NCI-H526 treated with DMSO at 0.1 percent for 48 hours (cell line): ENCODE measurements around the gene NUP188.
"Not testable (repeated sequence)": the region's sequence is repeated elsewhere in the genome, so short reads cannot be mapped to it uniquely, and the experiment has no call there.

Source experiments
- DNase-seq: peaks from one replicate; lab custom pipeline; 2025; lab: John Stamatoyannopoulos, UW

The NUP188 gene

GRCh38 chr9:128943832-128944620 is 3.5 kb upstream of the NUP188 start:
- no peak for DNase-seq

DNA sequence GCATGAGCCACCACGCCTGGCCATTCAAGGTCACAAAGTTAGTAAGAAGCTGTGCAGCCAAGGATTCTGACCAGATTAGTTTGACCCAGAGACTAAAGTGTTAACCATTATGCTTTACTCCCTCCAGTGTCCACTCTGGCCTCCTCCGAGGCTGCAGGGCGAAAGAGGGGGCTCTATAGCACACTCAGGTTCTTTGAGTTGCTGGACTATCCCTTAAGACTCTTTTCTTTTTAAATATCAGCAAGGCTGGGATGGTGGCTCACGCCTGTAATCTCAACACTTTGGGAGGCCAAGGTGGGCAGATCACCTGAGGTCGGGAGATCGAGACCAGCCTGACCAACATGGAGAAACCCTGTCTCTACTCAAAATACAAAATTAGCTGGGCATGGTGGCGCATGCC is 2.5 kb upstream of the NUP188 start:
- not testable (repeated sequence) for DNase-seq

GRCh38 chr9:128945798-128946501 is 1.5 kb upstream of the NUP188 start:
- no peak for DNase-seq

DNA sequence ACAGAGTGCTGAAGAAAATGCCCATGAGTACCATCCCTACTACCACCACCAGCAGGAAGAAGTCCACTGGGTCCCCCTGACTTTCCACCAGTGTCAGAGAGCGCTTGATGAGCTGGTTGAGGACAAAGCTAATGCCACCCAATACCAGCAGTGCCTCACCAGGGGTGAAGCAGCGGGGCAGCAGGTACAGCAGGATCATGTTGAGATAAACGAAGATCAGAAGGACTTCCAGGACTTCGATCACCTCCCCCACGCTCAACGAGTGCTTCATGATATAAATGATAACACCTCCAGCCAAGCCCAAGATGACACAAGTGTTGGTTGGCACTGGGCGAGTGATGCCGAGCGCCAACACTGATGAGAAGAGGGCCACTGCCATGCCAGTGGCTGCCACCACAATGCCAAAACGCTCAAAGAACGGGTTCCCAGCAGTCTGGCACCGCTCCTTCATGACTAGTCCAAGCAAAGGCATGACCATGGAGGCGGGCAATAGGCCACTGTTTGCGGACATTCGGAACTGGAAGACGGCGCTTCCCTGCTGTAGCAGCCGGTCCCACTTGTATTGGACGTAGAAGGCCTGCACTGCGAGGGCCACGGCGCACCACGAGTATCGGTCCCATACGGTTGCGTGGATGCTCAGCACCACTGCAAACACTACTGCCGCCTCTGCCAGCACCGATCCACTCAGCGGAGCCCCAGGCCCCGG is 775 bp upstream of the NUP188 start:
- no peak for DNase-seq

DNA sequence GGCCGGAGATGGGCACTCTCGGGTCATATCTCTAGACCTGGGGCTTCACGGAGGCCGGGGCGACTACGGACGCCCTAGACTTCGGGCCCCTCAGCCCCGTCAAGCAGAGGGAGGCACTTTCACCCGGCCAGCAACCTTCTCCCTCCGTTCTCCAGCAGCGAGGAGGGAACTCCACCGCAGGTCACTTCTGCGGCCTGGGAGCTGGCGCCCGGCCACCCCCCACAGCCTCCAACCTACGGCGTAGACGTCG is 297 bp upstream of the NUP188 start:
- DNase-seq, result no peak

GRCh38 chr9:128961403-128961802 is 13.9 kb downstream of the NUP188 start:
- DNase-seq, result not testable (repeated sequence)

- DNase-seq, result no peak
Measured at GRCh38 chr9:128969491-128969890, 22.0 kb downstream of the NUP188 start.

- no peak for DNase-seq
Measured at GRCh38 chr9:128972956-128973355, 25.5 kb downstream of the NUP188 start.

- DNase-seq, result no peak
Measured at GRCh38 chr9:128979111-128979510, 31.6 kb downstream of the NUP188 start.

DNA sequence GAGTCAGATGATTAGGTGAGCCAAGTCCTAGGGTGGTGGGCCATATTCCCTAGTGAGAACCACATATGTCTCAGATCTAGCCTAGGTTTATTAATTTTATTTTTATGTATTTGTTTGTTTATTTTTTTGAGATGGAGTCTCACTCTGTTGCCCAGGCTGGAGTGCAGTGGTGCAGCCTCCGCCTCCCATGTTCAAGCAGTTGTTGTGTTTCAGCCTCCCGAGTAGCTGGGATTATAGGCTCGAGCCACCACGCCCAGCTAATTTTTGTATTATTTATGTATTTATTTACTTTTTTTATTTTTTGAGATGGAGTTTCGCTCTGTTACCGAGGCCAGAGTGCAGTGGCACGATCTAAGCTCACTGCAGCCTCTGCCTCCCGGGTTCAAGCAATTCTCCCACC is 36.0 kb downstream of the NUP188 start:
- DNase-seq, result no peak

DNA sequence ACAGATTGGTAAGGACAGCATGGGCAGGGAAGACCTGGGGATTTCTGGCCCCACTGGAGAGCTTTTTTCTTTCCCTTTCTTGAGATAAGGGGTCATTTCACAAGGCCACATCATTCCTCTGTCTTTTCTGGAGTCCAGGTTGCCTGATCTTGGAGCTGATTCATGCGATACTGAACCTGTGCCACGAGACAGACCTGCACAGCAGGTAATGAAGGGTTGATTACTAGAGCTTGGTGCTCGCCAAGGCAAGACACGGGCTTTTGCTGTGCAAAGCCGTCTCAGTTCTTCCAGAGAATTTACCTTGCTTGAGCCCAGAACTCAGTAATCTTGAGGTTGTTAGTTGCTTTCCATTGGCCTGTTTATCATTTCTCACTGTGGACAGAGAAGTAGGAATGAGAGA is 39.2 kb downstream of the NUP188 start:
- DNase-seq, result no peak

DNA sequence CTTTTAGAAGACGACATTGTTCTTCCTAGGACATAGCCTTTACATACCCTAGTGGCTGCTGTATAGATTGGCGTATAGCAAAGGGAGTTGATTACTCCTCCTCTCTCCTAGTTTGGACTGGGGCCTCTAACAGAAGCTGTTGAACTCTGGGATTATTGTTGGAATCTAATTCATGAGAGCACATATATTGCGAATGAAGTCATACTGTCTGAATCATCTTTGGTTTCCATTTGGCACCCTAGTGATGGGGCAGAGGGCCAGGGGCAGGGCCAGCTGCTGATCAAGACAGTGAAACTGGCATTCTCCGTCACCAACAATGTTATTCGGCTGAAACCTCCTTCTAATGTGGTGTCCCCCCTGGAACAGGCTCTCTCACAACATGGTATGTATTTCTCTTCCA is 40.3 kb downstream of the NUP188 start:
- DNase-seq, result no peak

DNA sequence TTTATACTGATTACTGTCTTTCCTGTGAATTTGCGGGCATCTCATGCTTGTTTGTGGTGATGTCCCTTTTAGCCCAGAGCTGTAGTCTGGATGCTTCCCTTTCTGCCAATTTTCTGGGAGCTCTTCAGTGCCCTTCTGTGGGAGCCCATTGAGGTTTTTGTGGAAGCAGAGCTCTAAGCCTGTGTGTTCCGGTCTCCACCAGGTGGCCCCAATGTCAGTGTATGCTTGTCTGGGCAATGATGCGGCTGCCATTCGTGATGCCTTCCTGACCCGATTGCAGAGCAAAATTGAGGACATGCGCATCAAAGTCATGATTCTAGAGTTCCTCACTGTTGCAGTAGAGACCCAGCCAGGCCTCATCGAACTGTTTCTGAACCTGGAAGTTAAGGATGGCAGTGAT is 45.5 kb downstream of the NUP188 start:
- DNase-seq, result no peak

DNA sequence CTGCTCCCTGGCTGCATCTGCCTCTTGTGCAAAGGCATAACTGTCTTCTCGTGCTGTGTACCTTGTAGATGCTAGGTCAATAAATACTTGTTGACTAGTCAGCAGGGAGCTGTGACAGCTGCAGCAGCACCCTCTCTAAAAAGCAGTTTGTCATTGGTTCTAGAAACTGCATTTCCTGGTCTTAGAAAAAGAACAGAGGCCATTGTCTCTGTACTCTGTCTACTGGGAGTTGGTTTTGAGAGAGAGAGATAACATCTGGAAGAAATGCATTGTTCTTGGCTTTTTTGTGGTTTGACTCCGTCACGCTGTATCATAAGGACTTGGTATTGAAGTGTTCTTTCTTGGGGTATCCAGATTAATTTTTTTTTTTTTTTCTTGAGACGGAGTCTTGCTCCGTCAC is 48.3 kb downstream of the NUP188 start:
- no peak for DNase-seq

GRCh38 chr9:128998462-128998861 is 51.0 kb downstream of the NUP188 start:
- no peak for DNase-seq

- DNase-seq, result no peak
Measured at GRCh38 chr9:128999581-129000206, 52.2 kb downstream of the NUP188 start.

DNA sequence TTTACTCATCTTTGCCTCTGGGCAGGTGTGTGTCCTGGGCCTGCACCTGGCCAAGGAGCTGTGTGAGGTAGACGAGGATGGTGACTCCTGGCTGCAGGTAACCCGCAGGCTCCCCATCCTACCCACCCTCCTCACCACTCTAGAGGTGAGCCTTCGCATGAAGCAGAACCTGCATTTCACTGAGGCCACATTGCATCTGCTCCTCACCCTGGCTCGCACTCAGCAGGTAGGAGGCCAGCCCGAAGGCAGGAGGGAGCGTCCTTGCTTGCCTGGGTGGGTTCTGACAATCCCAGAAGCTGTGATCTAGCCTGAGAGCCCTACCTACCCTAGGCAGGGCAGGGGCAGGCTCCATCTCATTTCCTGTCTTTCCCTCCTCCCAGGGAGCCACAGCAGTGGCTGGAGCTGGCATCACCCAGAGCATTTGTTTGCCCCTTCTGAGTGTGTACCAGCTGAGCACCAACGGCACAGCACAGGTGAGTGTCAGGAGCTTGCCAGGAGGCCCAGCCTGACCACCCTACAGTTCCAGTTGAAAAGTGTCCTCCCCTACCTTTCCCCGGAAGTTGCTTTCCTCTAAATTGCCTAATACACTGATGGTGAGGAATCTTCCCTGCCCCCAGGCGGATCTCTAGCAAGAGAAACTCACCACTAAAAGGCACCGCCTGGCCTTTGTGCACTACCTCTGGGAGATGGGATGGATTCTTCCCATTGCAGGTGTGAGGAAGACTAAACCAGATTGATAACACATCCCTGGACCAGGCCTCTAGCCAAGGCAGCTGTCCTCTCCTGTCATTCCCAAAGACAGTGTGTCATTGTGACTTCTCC is 54.2 kb downstream of the NUP188 start:
- no peak for DNase-seq

DNA sequence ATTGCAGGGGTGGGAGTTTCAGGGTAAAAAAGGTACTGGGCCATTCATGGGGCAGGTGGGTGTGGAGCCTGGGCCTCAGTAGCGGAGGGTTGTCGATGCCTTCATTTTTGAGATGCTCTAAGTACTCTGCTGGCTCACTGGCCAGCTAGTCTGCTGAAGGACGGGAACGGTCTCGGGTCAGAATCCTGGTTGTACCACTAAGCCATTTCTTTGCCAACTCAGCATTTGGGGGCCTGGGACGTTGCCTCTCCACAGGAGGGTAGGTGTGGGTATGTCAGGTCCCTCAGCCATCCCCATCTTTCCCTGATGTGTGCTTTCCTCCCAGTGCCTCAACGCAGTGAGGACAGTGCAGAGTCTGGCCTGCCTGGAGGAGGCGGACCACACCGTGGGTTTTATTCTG is 55.5 kb downstream of the NUP188 start:
- no peak for DNase-seq

GRCh38 chr9:129004173-129004572 is 56.7 kb downstream of the NUP188 start:
- not testable (repeated sequence) for DNase-seq

DNA sequence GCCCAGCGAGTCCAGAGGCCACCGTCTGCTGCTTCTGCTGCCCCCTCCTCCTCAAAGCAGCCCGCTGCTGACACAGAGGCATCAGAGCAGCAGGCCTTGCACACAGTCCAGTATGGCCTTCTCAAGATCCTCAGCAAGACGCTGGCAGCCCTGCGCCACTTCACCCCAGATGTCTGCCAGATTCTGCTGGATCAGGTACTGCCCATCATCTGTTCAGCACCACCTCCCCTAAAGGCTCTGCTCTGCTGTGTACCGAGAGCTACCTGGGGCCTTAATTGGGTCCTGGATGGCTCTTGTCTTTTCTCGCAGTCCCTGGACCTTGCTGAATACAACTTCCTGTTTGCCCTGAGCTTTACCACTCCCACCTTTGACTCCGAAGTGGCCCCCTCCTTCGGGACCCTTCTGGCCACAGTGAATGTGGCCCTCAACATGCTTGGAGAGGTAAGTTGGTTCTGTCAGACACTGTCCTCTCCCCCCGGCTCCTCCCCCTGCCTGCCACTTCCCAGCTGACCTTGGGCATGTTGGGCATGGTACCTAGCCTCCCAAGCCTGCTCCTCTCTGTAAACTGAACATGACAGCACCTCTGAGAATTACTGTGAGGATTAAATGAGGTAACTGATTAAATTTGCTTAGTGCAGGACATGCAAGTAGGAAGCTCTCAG is 58.0 kb downstream of the NUP188 start:
- no peak for DNase-seq

- DNase-seq, result peak; percentile 15
Measured at GRCh38 chr9:129006328-129007034, 59.0 kb downstream of the NUP188 start.
